PFSK-1 (cell line): ENCODE data around the gene MRPL27.

Experiments
- FOXP2 ChIP-seq: optimal IDR thresholded peaks from 2 replicates; pipeline ENCODE3; 2011; ENCODE audit warnings: borderline replicate concordance, control low read depth, inconsistent platforms; ENCODE audit not compliant: insufficient read depth; ENCODE audit errors: extremely low read length, extremely low read depth
- POLR2AphosphoS5 ChIP-seq: IDR thresholded peaks from 2 replicates; pipeline ENCODE4 v1.6.1; 2012; ENCODE audit warnings: low read depth, mild to moderate bottlenecking, control low read depth, low read length, moderate library complexity
- SIN3A ChIP-seq: IDR thresholded peaks from 2 replicates; pipeline ENCODE4 v1.6.1; 2012; ENCODE audit warnings: mild to moderate bottlenecking, low read length, moderate library complexity, borderline replicate concordance; ENCODE audit not compliant: insufficient read depth

DNA sequence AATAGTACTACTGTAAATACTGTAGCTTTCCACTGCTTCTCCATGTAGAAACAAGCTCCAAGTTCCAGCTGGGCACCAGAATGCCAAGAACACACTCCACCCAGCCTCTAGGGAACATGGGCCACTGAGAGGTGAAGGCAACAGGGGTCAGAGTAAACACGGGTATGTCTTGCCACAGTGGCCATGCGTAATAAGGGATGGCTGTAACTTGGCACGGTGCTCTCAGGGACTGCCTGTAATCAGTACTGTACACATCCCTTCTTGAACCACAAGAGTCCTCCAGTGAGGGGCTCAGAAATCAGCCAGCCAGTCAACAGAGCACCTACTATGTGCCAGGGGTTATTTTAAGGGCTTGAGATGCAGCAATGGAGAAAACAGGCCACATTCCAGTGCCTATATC lies 13.5 kb upstream of the MRPL27 start:
- no peak; the same call in 1 of the 2 replicates for TF ChIP-seq POLR2AphosphoS5
- TF ChIP-seq FOXP2, result no peak
- TF ChIP-seq SIN3A, result no peak
